ENCODE results near the gene SOCS4. TPM values are rescaled to one million over a fixed set of nuclear protein-coding genes. Genes with fewer than 3 reads are reported as not detected.

SOCS4 gene
- total and polyA plus RNA-seq, 12 donors: 4.5 to 23.1 (median 11.6) TPM

- H3K9me3 ChIP-seq (replicated peaks in 1 of 3): no peaks in the 10 kb centered on the region
- TF ChIP-seq POLR2A (IDR thresholded peaks at IDR 0.05): no peak
- TF ChIP-seq CTCF (IDR thresholded peaks at IDR 0.05): no peak
- no peak overlapping the region for H3K4me3 ChIP-seq
- no peaks in the 10 kb centered on the region for H3K27me3 ChIP-seq
- 55 to 70% (median 58%) methylated on average over 4 of the region's 4 CpGs for WGBS, 4 donors
- no peak for DNase-seq
- intact Hi-C loops (cut with DNase I): no loop called here
- H3K36me3 ChIP-seq (replicated peaks in 1 of 2): no peaks in the 10 kb centered on the region
- H3K4me1 ChIP-seq (replicated peaks in 1 of 2): peaks cover 8 to 25% of the 10 kb centered on the region in 2 donors
- no peak overlapping the region for H3K27ac ChIP-seq
Measured at GRCh38 chr14:55070981-55071411, 44.0 kb downstream of the SOCS4 start.

DNA sequence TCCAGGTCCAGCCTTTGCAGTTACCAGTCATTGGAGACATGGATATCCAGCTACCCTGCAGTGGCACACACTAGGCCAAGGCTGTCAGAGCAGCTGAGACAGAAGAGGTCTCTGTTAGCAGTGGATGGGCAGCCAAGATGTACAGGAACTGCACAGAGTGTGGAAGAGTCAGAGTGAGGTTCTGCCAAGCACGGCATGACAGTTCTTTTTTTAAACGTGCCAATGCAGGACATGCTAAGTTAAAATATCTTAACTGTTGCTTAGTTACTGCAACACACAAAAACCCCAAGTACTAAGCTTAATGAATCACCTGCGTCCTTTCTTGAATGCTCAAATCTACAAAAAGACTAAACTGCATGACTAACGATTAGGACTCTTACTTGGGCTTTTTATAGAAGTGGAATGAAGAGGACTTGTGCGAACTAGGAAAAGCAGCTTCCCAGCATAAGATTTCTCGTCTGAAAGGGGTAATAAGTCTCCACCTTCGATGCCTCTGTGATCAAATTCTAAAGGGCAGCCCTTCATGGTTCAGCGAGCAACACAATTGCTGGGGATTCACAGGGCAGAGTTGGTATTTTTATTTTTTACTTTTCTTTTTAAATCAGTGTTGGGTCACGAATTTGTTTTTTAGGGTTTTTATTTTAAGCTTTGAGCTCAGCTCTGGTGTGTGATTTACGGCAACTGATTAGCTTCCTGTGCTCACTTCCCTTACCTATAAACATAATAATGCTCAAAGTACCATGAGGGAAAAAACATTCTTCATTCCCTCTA, 45.0 kb downstream of the SOCS4 start:
- no peaks in the 10 kb centered on the region for H3K27me3 ChIP-seq
- WGBS, 4 donors: 9 to 12% (median 11%) methylated on average over 10 of the region's 10 CpGs
- TF ChIP-seq CTCF (IDR thresholded peaks at IDR 0.05): no peak
- TF ChIP-seq POLR2A (IDR thresholded peaks at IDR 0.05): no peak
- intact Hi-C loops (cut with DNase I): no loop called here
- H3K27ac ChIP-seq: peak overlapping the region in 3 of 5 donors; percentile 4 to 45 (median 24)
- peak overlapping the region in 1 of 4 donors; percentile 18 for H3K4me3 ChIP-seq
- no peaks in the 10 kb centered on the region for H3K9me3 ChIP-seq (replicated peaks in 1 of 3)
- H3K36me3 ChIP-seq (replicated peaks in 1 of 2): no peaks in the 10 kb centered on the region
- DNase-seq: peak in 4 of 7 donors; percentile 24 to 58 (median 38)
- peaks cover 7 to 19% of the 10 kb centered on the region in 2 donors for H3K4me1 ChIP-seq (replicated peaks in 1 of 2)

GRCh38 chr14:55073856-55074255, 46.8 kb downstream of the SOCS4 start:
- no peaks in the 10 kb centered on the region for H3K27me3 ChIP-seq
- H3K27ac ChIP-seq: no peak overlapping the region
- H3K4me1 ChIP-seq (replicated peaks in 1 of 2): peaks cover 7 to 19% of the 10 kb centered on the region in 2 donors
- 45 to 68% (median 57%) methylated on average over 2 of the region's 2 CpGs for WGBS, 4 donors
- no peak for DNase-seq
- TF ChIP-seq POLR2A (IDR thresholded peaks at IDR 0.05) (no peak), CTCF (IDR thresholded peaks at IDR 0.05) (no peak)
- H3K9me3 ChIP-seq (replicated peaks in 1 of 3): no peaks in the 10 kb centered on the region
- intact Hi-C loops (cut with DNase I): no loop called here
- H3K4me3 ChIP-seq: no peak overlapping the region
- H3K36me3 ChIP-seq (replicated peaks in 1 of 2): no peaks in the 10 kb centered on the region

- no peak for TF ChIP-seq POLR2A (IDR thresholded peaks at IDR 0.05)
- no peak for TF ChIP-seq CTCF (IDR thresholded peaks at IDR 0.05)
- intact Hi-C loops (cut with DNase I): no loop called here
- H3K4me3 ChIP-seq: no peak overlapping the region
- H3K27ac ChIP-seq: no peak overlapping the region
- H3K4me1 ChIP-seq (replicated peaks in 1 of 2): peaks cover 7 to 19% of the 10 kb centered on the region in 2 donors
- no peaks in the 10 kb centered on the region for H3K27me3 ChIP-seq
- DNase-seq: no peak
- WGBS, 4 donors: 33 to 44% (median 37%) methylated on average over 5 of the region's 5 CpGs
- H3K9me3 ChIP-seq (replicated peaks in 1 of 3): no peaks in the 10 kb centered on the region
- H3K36me3 ChIP-seq (replicated peaks in 1 of 2): no peaks in the 10 kb centered on the region
Measured at GRCh38 chr14:55074662-55075061, 47.6 kb downstream of the SOCS4 start.

All from adrenal gland (tissue), 12 donors.